SK-N-SH (cell line): ENCODE data around the gene HHATL. TPM values are rescaled to one million over a fixed set of nuclear protein-coding genes. Genes with fewer than 3 reads are reported as not detected.

Experiments used
- CTCF ChIA-PET: fragments of 300-600, 350-600 bp; formaldehyde crosslinking; extraction: SDS; loops from one replicate; lab custom pipeline; 2021; lab: Yijun Ruan, JAX
- POLR2A ChIA-PET: fragments of 350-600 bp; sonication (Branson Sonifier 250); formaldehyde crosslinking; extraction: SDS; loops from one replicate; lab custom pipeline; 2020; ENCODE audit warnings: antibody characterized with exemption, inconsistent platforms; lab: Yijun Ruan, JAX
- DNase-seq: peaks from one replicate; pipeline ENCODE4 v3.0.0; 2012
- H2AFZ ChIP-seq: fragments of 200-600 bp; sonication (generic); 2 replicates; pipeline ENCODE4 v1.8.1; 2016; ENCODE audit warnings: antibody characterized with exemption, mild to moderate bottlenecking, low read depth
- H3F3A ChIP-seq: fragments of 200-600 bp; sonication (generic); replicated peaks from 2 replicates; pipeline ENCODE3; 2016; ENCODE audit warnings: antibody characterized with exemption, mild to moderate bottlenecking; ENCODE audit not compliant: insufficient read depth
- H3K27ac ChIP-seq, 2 experiments: fragments of 200-500 bp in 1 of 2; fragments of 200-600 bp in 1 of 2; sonication (Bioruptor generic) in 1 of 2; sonication (generic), shearing (Covaris generic) in 1 of 2; 2 replicates each; pipeline versions ENCODE4 v1.5.1 to v1.6.1; 2014 to 2016; ENCODE audit warnings: low read depth in 2 of 2, inconsistent platforms in 1 of 2, low read length in 1 of 2, mild to moderate bottlenecking in 1 of 2, mixed read lengths in 1 of 2
- H3K27me3 ChIP-seq: fragments of 200-600 bp; sonication (generic), shearing (Covaris generic); 2 replicates; pipeline ENCODE4 v1.6.1; 2016; ENCODE audit warnings: mixed run types; ENCODE audit not compliant: insufficient read depth
- H3K36me3 ChIP-seq, 2 experiments: fragments of 200-500 bp in 1 of 2; fragments of 200-600 bp in 1 of 2; sonication (Bioruptor generic) in 1 of 2; sonication (generic) in 1 of 2; replicated peaks in 1 of 2; 2 replicates each; pipeline versions ENCODE3 to v1.5.1; 2014 to 2016; ENCODE audit warnings: low read length in 1 of 2, mild to moderate bottlenecking in 1 of 2; ENCODE audit not compliant: insufficient read depth in 2 of 2, control insufficient read depth in 1 of 2
- H3K4me1 ChIP-seq, 2 experiments: fragments of 200-500 bp in 1 of 2; fragments of 200-600 bp in 1 of 2; sonication (Bioruptor generic) in 1 of 2; sonication (generic), shearing (Covaris generic) in 1 of 2; 2 replicates each; pipeline versions ENCODE4 v1.5.1 to v1.6.1; 2014 to 2016; ENCODE audit warnings: low read depth in 1 of 2, low read length in 1 of 2, mixed run types in 1 of 2; ENCODE audit not compliant: insufficient read depth in 2 of 2, control insufficient read depth in 1 of 2
- H3K4me2 ChIP-seq: fragments of 200-600 bp; sonication (generic), shearing (Covaris generic); 2 replicates; pipeline ENCODE4 v1.6.1; 2017; ENCODE audit warnings: mixed run types
- H3K4me3 ChIP-seq, 2 experiments: fragments of 200-500 bp in 1 of 2; fragments of 200-600 bp in 1 of 2; sonication (Bioruptor generic) in 1 of 2; sonication (generic), shearing (Covaris generic) in 1 of 2; 2 replicates each; pipeline versions ENCODE4 v1.5.1 to v1.8.1; 2014 to 2016; ENCODE audit warnings: low read depth in 2 of 2, inconsistent platforms in 1 of 2, low read length in 1 of 2, mild to moderate bottlenecking in 1 of 2, mixed read lengths in 1 of 2, moderate library complexity in 1 of 2
- H3K79me2 ChIP-seq: fragments of 200-600 bp; sonication (generic); 2 replicates; pipeline ENCODE4 v1.8.1; 2017; ENCODE audit warnings: mild to moderate bottlenecking; ENCODE audit not compliant: insufficient read depth
- H3K9ac ChIP-seq: fragments of 200-600 bp; sonication (generic); 2 replicates; pipeline ENCODE4 v1.6.1; 2017; ENCODE audit warnings: mixed run types
- H3K9me2 ChIP-seq: fragments of 200-600 bp; sonication (generic); 2 replicates; pipeline ENCODE4 v1.6.1; 2017; ENCODE audit warnings: mixed run types
- H3K9me3 ChIP-seq: fragments of 200-600 bp; sonication (generic); 2 replicates; pipeline ENCODE4 v1.6.1; 2017; ENCODE audit warnings: mixed run types, mild to moderate bottlenecking, moderate library complexity
- H4K20me1 ChIP-seq: fragments of 200-600 bp; sonication (generic); 2 replicates; pipeline ENCODE4 v1.6.1; 2017; ENCODE audit warnings: mild to moderate bottlenecking, mixed run types; ENCODE audit not compliant: insufficient read depth
- CHD2 ChIP-seq: fragments of 150-350 bp; IDR thresholded peaks from 2 replicates; pipeline ENCODE4 v1.6.1; 2018; ENCODE audit warnings: low read length; ENCODE audit not compliant: partially characterized antibody
- ELF1 ChIP-seq: IDR thresholded peaks from 2 replicates; pipeline ENCODE4 v1.4.0; 2012
- EP300 ChIP-seq, 2 experiments: IDR thresholded peaks; 2 replicates each; pipeline versions ENCODE4 v1.4.0 to v1.6.1; 2012; ENCODE audit warnings: borderline replicate concordance in 1 of 2, low read depth in 1 of 2, low read length in 1 of 2
- EZH2phosphoT487 ChIP-seq: fragments of 200-600 bp; sonication (generic); IDR thresholded peaks from 2 replicates; pipeline ENCODE4 v1.6.1; 2017; ENCODE audit warnings: low read depth, mixed run types, mild to moderate bottlenecking, antibody characterized with exemption, moderate library complexity, borderline replicate concordance
- FOSL2 ChIP-seq: IDR thresholded peaks from 2 replicates; pipeline ENCODE4 v1.4.0; 2012; ENCODE audit warnings: low read depth, mild to moderate bottlenecking, moderate library complexity, borderline replicate concordance
- FOXJ3 ChIP-seq: sonication (generic); formaldehyde crosslinking; IDR thresholded peaks from 2 replicates; pipeline ENCODE4 v1.5.1; 2020; ENCODE audit warnings: mild to moderate bottlenecking, missing genetic modification reagents
- JUND ChIP-seq: IDR thresholded peaks from 2 replicates; pipeline ENCODE4 v1.4.0; 2012
- MEF2A ChIP-seq: IDR thresholded peaks from 2 replicates; pipeline ENCODE4 v1.4.0; 2012; ENCODE audit warnings: low read depth, borderline replicate concordance
- MXI1 ChIP-seq: IDR thresholded peaks from 2 replicates; pipeline ENCODE4 v1.6.1; 2012; ENCODE audit warnings: mild to moderate bottlenecking, low read depth, low read length, improper control_type of control experiment
- POLR2AphosphoS5 ChIP-seq: IDR thresholded peaks from 2 replicates; pipeline ENCODE4 v1.6.1; 2012; ENCODE audit warnings: low read depth, low read length
- RAD21 ChIP-seq: IDR thresholded peaks from 2 replicates; pipeline ENCODE4 v1.6.1; 2012; ENCODE audit warnings: mild to moderate bottlenecking, low read length
- REST ChIP-seq: IDR thresholded peaks from 2 replicates; pipeline ENCODE4 v1.6.1; 2012; ENCODE audit warnings: mild to moderate bottlenecking, low read depth, low read length, moderate library complexity
- RFX5 ChIP-seq: IDR thresholded peaks from 2 replicates; pipeline ENCODE4 v1.6.1; 2012; ENCODE audit warnings: mild to moderate bottlenecking, improper control_type of control experiment, low read length
- SIN3A ChIP-seq: IDR thresholded peaks from 2 replicates; pipeline ENCODE4 v1.6.1; 2012; ENCODE audit warnings: low read depth, mild to moderate bottlenecking, low read length, moderate library complexity, borderline replicate concordance
- TCF12 ChIP-seq: IDR thresholded peaks from 2 replicates; pipeline ENCODE4 v1.4.0; 2012
- WGBS: methylation state at CpG from one replicate; pipeline ENCODE4 v1.1.6; 2017; ENCODE audit warnings: low lambda C conversion rate; 5-methylcytosine and 5-hydroxymethylcytosine counted together
- polyA plus RNA-seq, 3 experiments: library from polyadenylated mRNA; depleted of rRNA; stranded (reverse); fragments of >200 nt; gene quantifications; 2 replicates each; pipeline ENCODE4 v1.2.3, GENCODE V29; 2012
- TF ChIP-seq, protein P1 (sequence below): IDR thresholded peaks from 2 replicates; pipeline ENCODE4 v1.4.0; 2012; ENCODE audit warnings: low read depth, borderline replicate concordance
- TF ChIP-seq, protein P2 (sequence below): IDR thresholded peaks from 2 replicates; pipeline ENCODE4 v1.4.0; 2012; ENCODE audit warnings: low read depth, borderline replicate concordance
- TF ChIP-seq, protein P3 (sequence below): IDR thresholded peaks from 2 replicates; pipeline ENCODE4 v1.4.0; 2012; ENCODE audit warnings: low read depth

The HHATL gene
- polyA plus RNA-seq, 1 of the 3 experiments (the other 2 are of a cell fraction): not detected

DNA sequence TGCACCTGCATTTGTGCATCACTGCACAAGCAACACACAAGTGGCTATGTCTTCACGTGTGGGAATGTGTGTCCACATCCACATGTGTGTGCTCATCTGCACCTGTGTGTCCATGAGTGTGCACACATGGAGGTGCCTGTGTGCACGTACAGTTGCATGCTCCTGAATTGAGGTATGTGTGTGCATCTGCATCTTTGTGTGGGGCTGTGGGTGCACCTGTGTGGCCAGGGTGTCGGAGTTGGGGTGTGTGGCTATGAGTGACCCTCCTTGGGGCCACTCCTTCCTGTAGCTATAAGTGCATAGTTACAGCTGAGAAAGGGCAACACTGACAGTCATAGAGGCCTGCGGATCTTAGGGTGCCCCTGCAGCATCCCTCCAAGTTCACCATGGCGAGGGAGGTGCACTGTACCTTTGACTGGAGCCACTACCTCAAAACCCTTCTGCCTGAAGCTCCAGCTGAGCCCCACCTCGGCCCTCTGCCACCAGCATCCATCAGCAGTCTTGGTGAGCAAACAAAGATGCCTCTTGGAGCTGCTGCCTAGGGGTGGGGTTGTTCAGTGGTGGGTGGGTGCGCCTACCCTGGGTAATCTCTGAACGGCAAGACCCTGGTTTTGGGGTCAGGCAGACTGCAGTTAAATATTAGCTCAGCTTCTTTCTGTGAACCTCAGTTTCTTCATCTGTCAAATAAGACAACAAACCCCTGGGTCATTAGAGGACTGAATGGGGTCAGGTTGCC, 5.2 kb upstream of the HHATL start:
- Histone ChIP-seq H3K27me3 (0 out of 2 replicates have a peak, but pooled peaks cover 4% of the 10 kb centered on the region), H3K9me3 (no peaks in the 10 kb centered on the region), H2AFZ (no peak overlapping the region), H3K9me2 (no peaks in the 10 kb centered on the region)
- 46% methylated on average over 2 of the region's 8 CpGs for WGBS
- POLR2A ChIA-PET: no interaction called here
- TF ChIP-seq MEF2A: no peak
- TF ChIP-seq, protein P1, sequence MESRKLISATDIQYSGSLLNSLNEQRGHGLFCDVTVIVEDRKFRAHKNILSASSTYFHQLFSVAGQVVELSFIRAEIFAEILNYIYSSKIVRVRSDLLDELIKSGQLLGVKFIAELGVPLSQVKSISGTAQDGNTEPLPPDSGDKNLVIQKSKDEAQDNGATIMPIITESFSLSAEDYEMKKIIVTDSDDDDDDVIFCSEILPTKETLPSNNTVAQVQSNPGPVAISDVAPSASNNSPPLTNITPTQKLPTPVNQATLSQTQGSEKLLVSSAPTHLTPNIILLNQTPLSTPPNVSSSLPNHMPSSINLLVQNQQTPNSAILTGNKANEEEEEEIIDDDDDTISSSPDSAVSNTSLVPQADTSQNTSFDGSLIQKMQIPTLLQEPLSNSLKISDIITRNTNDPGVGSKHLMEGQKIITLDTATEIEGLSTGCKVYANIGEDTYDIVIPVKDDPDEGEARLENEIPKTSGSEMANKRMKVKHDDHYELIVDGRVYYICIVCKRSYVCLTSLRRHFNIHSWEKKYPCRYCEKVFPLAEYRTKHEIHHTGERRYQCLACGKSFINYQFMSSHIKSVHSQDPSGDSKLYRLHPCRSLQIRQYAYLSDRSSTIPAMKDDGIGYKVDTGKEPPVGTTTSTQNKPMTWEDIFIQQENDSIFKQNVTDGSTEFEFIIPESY: no peak
- no peak for TF ChIP-seq TCF12
- no peak for TF ChIP-seq CHD2
- TF ChIP-seq RAD21: no peak
- no peak for TF ChIP-seq SIN3A
- TF ChIP-seq JUND: no peak
- TF ChIP-seq POLR2AphosphoS5: no peak
- no peak for TF ChIP-seq FOXJ3
- no peak for TF ChIP-seq FOSL2
- TF ChIP-seq EP300 (IDR thresholded peaks at IDR 0.05; ENCODE audit: borderline replicate concordance in 1 of 2, low read depth in 1 of 2, low read length in 1 of 2): no peak
- no peak for TF ChIP-seq RFX5
- no peak for TF ChIP-seq MXI1
- no peak for TF ChIP-seq ELF1
- no peak for TF ChIP-seq REST
- no peak for TF ChIP-seq EZH2phosphoT487
- TF ChIP-seq, protein P2, sequence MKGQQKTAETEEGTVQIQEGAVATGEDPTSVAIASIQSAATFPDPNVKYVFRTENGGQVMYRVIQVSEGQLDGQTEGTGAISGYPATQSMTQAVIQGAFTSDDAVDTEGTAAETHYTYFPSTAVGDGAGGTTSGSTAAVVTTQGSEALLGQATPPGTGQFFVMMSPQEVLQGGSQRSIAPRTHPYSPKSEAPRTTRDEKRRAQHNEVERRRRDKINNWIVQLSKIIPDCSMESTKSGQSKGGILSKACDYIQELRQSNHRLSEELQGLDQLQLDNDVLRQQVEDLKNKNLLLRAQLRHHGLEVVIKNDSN: no peak
- TF ChIP-seq, protein P3, sequence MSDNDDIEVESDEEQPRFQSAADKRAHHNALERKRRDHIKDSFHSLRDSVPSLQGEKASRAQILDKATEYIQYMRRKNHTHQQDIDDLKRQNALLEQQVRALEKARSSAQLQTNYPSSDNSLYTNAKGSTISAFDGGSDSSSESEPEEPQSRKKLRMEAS: no peak
- TF ChIP-seq, all 33 proteins: peak for 0
- no peak for DNase-seq
- Histone ChIP-seq H3K36me3 (no peaks in the 10 kb centered on the region), H4K20me1 (no peaks in the 10 kb centered on the region), H3K27ac (no peak overlapping the region), H3K4me1 (no peaks in the 10 kb centered on the region), H3K79me2 (no peaks in the 10 kb centered on the region), H3K9ac (no peak overlapping the region), H3K4me2 (no peak overlapping the region), H3K4me3 (no peak overlapping the region), H3F3A (no peaks in the 10 kb centered on the region)
- CTCF ChIA-PET: interaction anchor here (0.9 to 1.3 kb wide), 2 partner anchors 9 to 12 kb away, joined by 3 read pairs; no protein-coding TSS in a partner anchor
